H9 (cell line): Measurements from ENCODE around the gene CRTAP. TPM values are rescaled to one million over a fixed set of nuclear protein-coding genes. Genes with fewer than 3 reads are reported as not detected.

Source experiments
- DNase-seq: peaks from one replicate; pipeline ENCODE4 v3.0.0-alpha.2; 2017
- H2AFZ ChIP-seq: one replicate; pipeline ENCODE4 v1.6.1; 2013; ENCODE audit warnings: mild to moderate bottlenecking, low read length, control low read depth, moderate library complexity
- H2AK5ac ChIP-seq: 2 replicates; pipeline ENCODE4 v1.6.1; 2013; ENCODE audit warnings: low read length, control low read depth, mixed read lengths; ENCODE audit not compliant: insufficient read length
- H2BK120ac ChIP-seq: one replicate; pipeline ENCODE4 v1.6.1; 2013; ENCODE audit warnings: low read depth, mild to moderate bottlenecking, low read length, control low read depth, inconsistent platforms; ENCODE audit not compliant: poor library complexity, severe bottlenecking
- H2BK12ac ChIP-seq: 2 replicates; pipeline ENCODE4 v1.6.1; 2013; ENCODE audit warnings: low read length, control low read depth, mixed read lengths, low read depth; ENCODE audit not compliant: insufficient read length
- H2BK15ac ChIP-seq: 2 replicates; pipeline ENCODE4 v1.6.1; 2013; ENCODE audit warnings: low read depth, low read length, control low read depth
- H2BK20ac ChIP-seq: one replicate; pipeline ENCODE4 v1.6.1; 2013; ENCODE audit warnings: low read depth, mild to moderate bottlenecking, low read length, control low read depth, inconsistent platforms; ENCODE audit not compliant: poor library complexity, severe bottlenecking
- H2BK5ac ChIP-seq: 2 replicates; pipeline ENCODE4 v1.6.1; 2013; ENCODE audit warnings: low read length, control low read depth, mixed read lengths; ENCODE audit not compliant: insufficient read length
- H3K14ac ChIP-seq: 2 replicates; pipeline ENCODE4 v1.6.1; 2013; ENCODE audit warnings: low read length, control low read depth; ENCODE audit not compliant: insufficient read depth
- H3K18ac ChIP-seq: 2 replicates; pipeline ENCODE4 v1.6.1; 2013; ENCODE audit warnings: low read depth, mild to moderate bottlenecking, mixed read lengths, low read length, control low read depth; ENCODE audit not compliant: insufficient read length
- H3K23ac ChIP-seq: 2 replicates; pipeline ENCODE4 v1.6.1; 2013; ENCODE audit warnings: low read length, control low read depth, mixed read lengths, low read depth; ENCODE audit not compliant: insufficient read length
- H3K23me2 ChIP-seq: 2 replicates; pipeline ENCODE4 v1.6.1; 2013; ENCODE audit warnings: low read depth, mild to moderate bottlenecking, mixed read lengths, low read length, control low read depth; ENCODE audit not compliant: insufficient read length, poor library complexity, severe bottlenecking
- H3K27ac ChIP-seq: 2 replicates; pipeline ENCODE4 v1.5.1; 2013; ENCODE audit warnings: low read length, control low read depth, mixed read lengths, low read depth; ENCODE audit not compliant: insufficient read length
- H3K27me3 ChIP-seq: 2 replicates; pipeline ENCODE4 v1.6.1; 2013; ENCODE audit warnings: low read length, control low read depth, inconsistent platforms; ENCODE audit not compliant: insufficient read depth
- H3K4ac ChIP-seq: 2 replicates; pipeline ENCODE4 v1.6.1; 2013; ENCODE audit warnings: low read depth, mild to moderate bottlenecking, control low read depth, inconsistent platforms, low read length, moderate library complexity
- H3K4me1 ChIP-seq: 2 replicates; pipeline ENCODE4 v1.6.1; 2013; ENCODE audit warnings: low read length, control low read depth, inconsistent platforms; ENCODE audit not compliant: insufficient read depth
- H3K4me2 ChIP-seq: 2 replicates; pipeline ENCODE4 v1.6.1; 2013; ENCODE audit warnings: low read length, control low read depth, mixed read lengths; ENCODE audit not compliant: insufficient read length, insufficient read depth
- H3K56ac ChIP-seq: 2 replicates; pipeline ENCODE4 v1.6.1; 2013; ENCODE audit warnings: low read depth, mild to moderate bottlenecking, mixed read lengths, low read length, control low read depth; ENCODE audit not compliant: insufficient read length
- H3K79me1 ChIP-seq: 2 replicates; pipeline ENCODE4 v1.6.1; 2013; ENCODE audit warnings: low read depth, mild to moderate bottlenecking, moderate library complexity, low read length, control low read depth, inconsistent platforms; ENCODE audit not compliant: insufficient read depth, poor library complexity, severe bottlenecking
- H3K79me2 ChIP-seq: 2 replicates; pipeline ENCODE4 v1.6.1; 2013; ENCODE audit warnings: low read length, control low read depth, inconsistent platforms; ENCODE audit not compliant: insufficient read depth
- H3K9ac ChIP-seq: 2 replicates; pipeline ENCODE4 v1.6.1; 2013; ENCODE audit warnings: low read length, control low read depth, mixed read lengths; ENCODE audit not compliant: insufficient read length; ENCODE audit errors: extremely low read depth
- H3K9me3 ChIP-seq: one replicate; pipeline ENCODE4 v1.6.1; 2013; ENCODE audit warnings: low read depth, low read length, inconsistent platforms; ENCODE audit not compliant: control insufficient read depth
- H3T11ph ChIP-seq: one replicate; pipeline ENCODE4 v1.6.1; 2013; ENCODE audit warnings: mild to moderate bottlenecking, low read length, control low read depth, inconsistent platforms
- H4K20me1 ChIP-seq: one replicate; pipeline ENCODE4 v1.6.1; 2013; ENCODE audit not compliant: control insufficient read depth, insufficient read length, insufficient read depth
- H4K5ac ChIP-seq: 2 replicates; pipeline ENCODE4 v1.6.1; 2013; ENCODE audit warnings: low read depth, mild to moderate bottlenecking, mixed read lengths, low read length, control low read depth; ENCODE audit not compliant: insufficient read length
- H4K8ac ChIP-seq: replicated peaks from 2 replicates; pipeline ENCODE4 v1.6.1; 2013; ENCODE audit warnings: low read length, control low read depth, mixed read lengths, low read depth; ENCODE audit not compliant: insufficient read length
- H4K91ac ChIP-seq: 2 replicates; pipeline ENCODE4 v1.6.1; 2013; ENCODE audit warnings: low read depth, mild to moderate bottlenecking, moderate library complexity, mixed read lengths, low read length, control low read depth; ENCODE audit not compliant: insufficient read length
- H3K27ac Mint-ChIP-seq, 3 experiments: 2 replicates in 2 of 3; 3 replicates in 1 of 3; pipeline ENCODE4 v1.8.0; 2020 to 2021; ENCODE audit warnings: mixed read lengths in 3 of 3, mild to moderate bottlenecking in 1 of 3, moderate library complexity in 1 of 3
- H3K27me3 Mint-ChIP-seq: 2 replicates; pipeline ENCODE4 v1.8.0; 2021; ENCODE audit warnings: low read depth, mild to moderate bottlenecking, moderate library complexity, mixed read lengths
- H3K36me3 Mint-ChIP-seq, 3 experiments: 2 replicates in 2 of 3; 3 replicates in 1 of 3; pipeline ENCODE4 v1.8.0; 2020 to 2021; ENCODE audit warnings: low read depth in 3 of 3, mixed read lengths in 3 of 3; ENCODE audit not compliant: insufficient read depth in 1 of 3
- H3K4me1 Mint-ChIP-seq, 2 experiments: 2 replicates each; pipeline ENCODE4 v1.8.0; 2020; ENCODE audit warnings: mixed read lengths in 2 of 2
- H3K4me3 Mint-ChIP-seq, 2 experiments: 2 replicates in 1 of 2; 3 replicates in 1 of 2; pipeline ENCODE4 v1.8.0; 2020 to 2021; ENCODE audit warnings: mild to moderate bottlenecking in 2 of 2, mixed read lengths in 2 of 2, moderate library complexity in 1 of 2
- H3K9me3 Mint-ChIP-seq, 2 experiments: 2 replicates in 1 of 2; 3 replicates in 1 of 2; pipeline ENCODE4 v1.8.0; 2020; ENCODE audit warnings: mild to moderate bottlenecking in 2 of 2, mixed read lengths in 2 of 2, moderate library complexity in 1 of 2
- WGBS: extraction: QIAGEN DNeasy Blood & Tissue Kit; methylation state at CpG from one replicate; pipeline ENCODE4 v1.1.7; 2013; ENCODE audit warnings: missing lambda C conversion rate, low lambda C conversion rate, mixed read lengths; ENCODE audit not compliant: insufficient read length; ENCODE audit errors: extremely low coverage; 5-methylcytosine and 5-hydroxymethylcytosine counted together
- total RNA-seq: library from RNA; stranded (reverse); gene quantifications from 2 replicates; pipeline ENCODE4 v1.2.1, GENCODE V29; 2021
- TF ChIP-seq, protein P1 (sequence below): fragments of 200-600 bp; sonication (generic); conservative IDR thresholded peaks from 3 replicates; pipeline ENCODE4 v1.8.0; 2021; ENCODE audit warnings: antibody characterized with exemption, mild to moderate bottlenecking

CRTAP gene
- total RNA-seq, 1 experiment from 2014 or later = 159 TPM

DNA sequence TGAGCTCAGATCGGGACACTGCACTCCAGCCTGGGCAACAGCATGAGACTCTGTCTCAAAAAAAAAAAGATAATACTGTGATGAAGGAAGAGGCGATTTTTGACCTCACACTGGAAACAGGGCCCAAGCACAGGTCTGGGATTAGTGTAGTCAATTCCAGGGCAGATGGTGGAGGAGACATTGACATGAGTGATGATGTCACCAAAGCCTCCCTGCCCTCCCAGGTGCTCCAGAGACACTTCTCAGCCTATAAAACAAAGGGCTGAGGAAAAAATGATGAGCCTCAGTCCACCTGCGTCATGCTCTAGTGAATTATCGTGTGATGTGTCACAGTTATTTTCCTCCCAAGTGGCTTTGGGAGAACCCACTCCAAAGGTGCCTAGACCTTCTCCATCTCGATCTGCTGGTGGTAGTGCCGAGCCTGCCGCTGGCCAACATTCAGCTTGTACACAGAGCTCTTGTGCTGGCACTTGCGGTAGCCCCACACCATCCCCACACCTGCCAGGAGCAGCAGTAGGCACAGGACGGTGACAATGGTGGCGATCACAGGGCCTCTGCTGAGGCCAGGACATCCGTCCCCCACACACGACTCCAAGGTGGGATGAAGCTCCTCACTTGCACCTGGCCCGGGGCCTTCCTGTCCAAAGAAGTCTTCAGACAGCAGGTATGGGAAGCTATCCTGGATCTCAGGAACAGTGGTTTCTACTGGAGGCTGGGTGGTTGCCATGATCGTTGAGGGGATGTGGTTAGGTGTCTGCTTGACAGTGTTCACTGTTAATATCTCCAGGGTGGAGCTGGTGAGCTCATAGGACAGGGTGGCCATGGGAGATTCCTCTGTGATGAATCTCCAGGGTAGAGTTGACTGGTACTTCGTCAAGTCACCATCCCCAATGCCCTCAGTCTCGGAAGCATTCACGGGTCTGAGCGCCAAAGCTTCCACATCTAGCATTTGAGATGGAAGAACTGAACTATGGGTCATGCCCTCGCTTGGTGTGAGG is 38.8 kb downstream of the CRTAP start:
- no peak overlapping the region for H3K14ac ChIP-seq
- no peak overlapping the region for H3K27ac ChIP-seq
- no peaks in the 10 kb centered on the region for H3K4me1 ChIP-seq
- no peak overlapping the region for H2BK20ac ChIP-seq
- Mint-ChIP-seq H3K36me3 (peaks cover 0 to 2% (median 2%) of the 10 kb centered on the region in 3 experiments; a peak in 3 of 7 replicates), H3K4me1 (peaks cover 4% of the 10 kb centered on the region in 2 experiments; a peak in 2 of 4 replicates), H3K4me3 (no peak overlapping the region), H3K9me3 (no peaks in the 10 kb centered on the region), H3K27ac (no peak overlapping the region), H3K27me3 (no peaks in the 10 kb centered on the region; the same call in none of the 2 replicates)
- no peak overlapping the region for H2BK12ac ChIP-seq
- TF ChIP-seq, protein P1, sequence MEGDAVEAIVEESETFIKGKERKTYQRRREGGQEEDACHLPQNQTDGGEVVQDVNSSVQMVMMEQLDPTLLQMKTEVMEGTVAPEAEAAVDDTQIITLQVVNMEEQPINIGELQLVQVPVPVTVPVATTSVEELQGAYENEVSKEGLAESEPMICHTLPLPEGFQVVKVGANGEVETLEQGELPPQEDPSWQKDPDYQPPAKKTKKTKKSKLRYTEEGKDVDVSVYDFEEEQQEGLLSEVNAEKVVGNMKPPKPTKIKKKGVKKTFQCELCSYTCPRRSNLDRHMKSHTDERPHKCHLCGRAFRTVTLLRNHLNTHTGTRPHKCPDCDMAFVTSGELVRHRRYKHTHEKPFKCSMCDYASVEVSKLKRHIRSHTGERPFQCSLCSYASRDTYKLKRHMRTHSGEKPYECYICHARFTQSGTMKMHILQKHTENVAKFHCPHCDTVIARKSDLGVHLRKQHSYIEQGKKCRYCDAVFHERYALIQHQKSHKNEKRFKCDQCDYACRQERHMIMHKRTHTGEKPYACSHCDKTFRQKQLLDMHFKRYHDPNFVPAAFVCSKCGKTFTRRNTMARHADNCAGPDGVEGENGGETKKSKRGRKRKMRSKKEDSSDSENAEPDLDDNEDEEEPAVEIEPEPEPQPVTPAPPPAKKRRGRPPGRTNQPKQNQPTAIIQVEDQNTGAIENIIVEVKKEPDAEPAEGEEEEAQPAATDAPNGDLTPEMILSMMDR = no peak
- no peak overlapping the region for H3K4me2 ChIP-seq
- no peak overlapping the region for H4K91ac ChIP-seq
- H2BK5ac ChIP-seq = no peak overlapping the region
- H3K79me1 ChIP-seq = no peaks in the 10 kb centered on the region
- H3K23ac ChIP-seq = no peak overlapping the region
- H4K20me1 ChIP-seq = no peaks in the 10 kb centered on the region
- no peaks in the 10 kb centered on the region for H3K27me3 ChIP-seq
- no peaks in the 10 kb centered on the region for H3K23me2 ChIP-seq
- no peaks in the 10 kb centered on the region for H3K79me2 ChIP-seq
- H3K9ac ChIP-seq = no peak overlapping the region
- H2BK120ac ChIP-seq = no peak overlapping the region
- no peaks in the 10 kb centered on the region for H3K9me3 ChIP-seq
- no peak overlapping the region for H4K8ac ChIP-seq
- no peak for DNase-seq
- no peak overlapping the region for H3K4ac ChIP-seq
- no peak overlapping the region for H4K5ac ChIP-seq
- no peak overlapping the region for H3K18ac ChIP-seq
- no peak overlapping the region for H2AFZ ChIP-seq
- WGBS = no CpG with 5 or more reads among the region's 19 CpGs
- H3T11ph ChIP-seq = no peak overlapping the region
- no peak overlapping the region for H3K56ac ChIP-seq
- no peak overlapping the region for H2BK15ac ChIP-seq
- H2AK5ac ChIP-seq = no peak overlapping the region
